GM12873 (cell line): ENCODE results near the gene FUT7.

ENCODE experiments used
- CTCF ChIP-seq: IDR thresholded peaks from 2 replicates; pipeline ENCODE4 v1.5.1; 2012; ENCODE audit warnings: low read depth, mild to moderate bottlenecking, moderate library complexity, low read length, control low read depth; ENCODE audit not compliant: insufficient read depth; ENCODE audit errors: missing control alignments

FUT7 gene

GRCh38 chr9:137044037-137044436 is 12.1 kb upstream of the FUT7 start:
- TF ChIP-seq CTCF = no peak

GRCh38 chr9:137042751-137043727 is 11.2 kb upstream of the FUT7 start:
- no peak for TF ChIP-seq CTCF

- TF ChIP-seq CTCF = no peak
These were observed 9.2 kb upstream of the FUT7 start for GRCh38 chr9:137041124-137041523.

- TF ChIP-seq CTCF = no peak
These were observed 8.7 kb upstream of the FUT7 start for GRCh38 chr9:137040568-137040967.

GRCh38 chr9:137039611-137040366 is 7.9 kb upstream of the FUT7 start:
- no peak for TF ChIP-seq CTCF

GRCh38 chr9:137038916-137039315 is 7.0 kb upstream of the FUT7 start:
- no peak for TF ChIP-seq CTCF

- no peak for TF ChIP-seq CTCF
These were observed 5.6 kb upstream of the FUT7 start for GRCh38 chr9:137037483-137037882.
